AG09319 (cell line): ENCODE data around the gene LASP1.

Experiments
- DNase-seq: peaks from one replicate; pipeline ENCODE4 v3.0.0-alpha.2; 2010; ENCODE audit warnings: low read depth; ENCODE audit errors: extremely low read depth
- CTCF ChIP-seq: IDR thresholded peaks from 2 replicates; pipeline ENCODE4 v1.5.1; 2011; ENCODE audit warnings: low read depth, mild to moderate bottlenecking, inconsistent platforms, low read length, moderate library complexity

The LASP1 gene

GRCh38 chr17:38898291-38898679, 28.4 kb downstream of the LASP1 start:
- no peak for DNase-seq
- TF ChIP-seq CTCF = no peak

GRCh38 chr17:38898812-38899348, 29.0 kb downstream of the LASP1 start:
- no peak for TF ChIP-seq CTCF
- DNase-seq = no peak

- DNase-seq = no peak
- no peak for TF ChIP-seq CTCF
These were observed 29.6 kb downstream of the LASP1 start for GRCh38 chr17:38899421-38899820.

- DNase-seq = peak; percentile 73
- TF ChIP-seq CTCF = no peak
These were observed 31.3 kb downstream of the LASP1 start for GRCh38 chr17:38900978-38901656.

- no peak for TF ChIP-seq CTCF
- no peak for DNase-seq
These were observed 33.5 kb downstream of the LASP1 start for GRCh38 chr17:38903404-38903803.

GRCh38 chr17:38904892-38905291, 35.0 kb downstream of the LASP1 start:
- no peak for TF ChIP-seq CTCF
- no peak for DNase-seq

- no peak for DNase-seq
- TF ChIP-seq CTCF = no peak
These were observed 35.5 kb downstream of the LASP1 start for GRCh38 chr17:38905375-38905774.
